H9 (cell line): ENCODE results near the gene SNX18. TPM values are rescaled to one million over a fixed set of nuclear protein-coding genes. Genes with fewer than 3 reads are reported as not detected.

ENCODE experiments used
- DNase-seq: peaks from one replicate; pipeline ENCODE4 v3.0.0-alpha.2; 2017
- H2AFZ ChIP-seq: one replicate; pipeline ENCODE4 v1.6.1; 2013; ENCODE audit warnings: mild to moderate bottlenecking, low read length, control low read depth, moderate library complexity
- H2AK5ac ChIP-seq: 2 replicates; pipeline ENCODE4 v1.6.1; 2013; ENCODE audit warnings: low read length, control low read depth, mixed read lengths; ENCODE audit not compliant: insufficient read length
- H2BK120ac ChIP-seq: one replicate; pipeline ENCODE4 v1.6.1; 2013; ENCODE audit warnings: low read depth, mild to moderate bottlenecking, low read length, control low read depth, inconsistent platforms; ENCODE audit not compliant: poor library complexity, severe bottlenecking
- H2BK12ac ChIP-seq: 2 replicates; pipeline ENCODE4 v1.6.1; 2013; ENCODE audit warnings: low read length, control low read depth, mixed read lengths, low read depth; ENCODE audit not compliant: insufficient read length
- H2BK15ac ChIP-seq: 2 replicates; pipeline ENCODE4 v1.6.1; 2013; ENCODE audit warnings: low read depth, low read length, control low read depth
- H2BK20ac ChIP-seq: one replicate; pipeline ENCODE4 v1.6.1; 2013; ENCODE audit warnings: low read depth, mild to moderate bottlenecking, low read length, control low read depth, inconsistent platforms; ENCODE audit not compliant: poor library complexity, severe bottlenecking
- H2BK5ac ChIP-seq: 2 replicates; pipeline ENCODE4 v1.6.1; 2013; ENCODE audit warnings: low read length, control low read depth, mixed read lengths; ENCODE audit not compliant: insufficient read length
- H3K14ac ChIP-seq: 2 replicates; pipeline ENCODE4 v1.6.1; 2013; ENCODE audit warnings: low read length, control low read depth; ENCODE audit not compliant: insufficient read depth
- H3K18ac ChIP-seq: 2 replicates; pipeline ENCODE4 v1.6.1; 2013; ENCODE audit warnings: low read depth, mild to moderate bottlenecking, mixed read lengths, low read length, control low read depth; ENCODE audit not compliant: insufficient read length
- H3K23ac ChIP-seq: 2 replicates; pipeline ENCODE4 v1.6.1; 2013; ENCODE audit warnings: low read length, control low read depth, mixed read lengths, low read depth; ENCODE audit not compliant: insufficient read length
- H3K23me2 ChIP-seq: 2 replicates; pipeline ENCODE4 v1.6.1; 2013; ENCODE audit warnings: low read depth, mild to moderate bottlenecking, mixed read lengths, low read length, control low read depth; ENCODE audit not compliant: insufficient read length, poor library complexity, severe bottlenecking
- H3K27ac ChIP-seq: 2 replicates; pipeline ENCODE4 v1.5.1; 2013; ENCODE audit warnings: low read length, control low read depth, mixed read lengths, low read depth; ENCODE audit not compliant: insufficient read length
- H3K27me3 ChIP-seq: 2 replicates; pipeline ENCODE4 v1.6.1; 2013; ENCODE audit warnings: low read length, control low read depth, inconsistent platforms; ENCODE audit not compliant: insufficient read depth
- H3K4ac ChIP-seq: 2 replicates; pipeline ENCODE4 v1.6.1; 2013; ENCODE audit warnings: low read depth, mild to moderate bottlenecking, control low read depth, inconsistent platforms, low read length, moderate library complexity
- H3K4me1 ChIP-seq: 2 replicates; pipeline ENCODE4 v1.6.1; 2013; ENCODE audit warnings: low read length, control low read depth, inconsistent platforms; ENCODE audit not compliant: insufficient read depth
- H3K4me2 ChIP-seq: 2 replicates; pipeline ENCODE4 v1.6.1; 2013; ENCODE audit warnings: low read length, control low read depth, mixed read lengths; ENCODE audit not compliant: insufficient read length, insufficient read depth
- H3K56ac ChIP-seq: 2 replicates; pipeline ENCODE4 v1.6.1; 2013; ENCODE audit warnings: low read depth, mild to moderate bottlenecking, mixed read lengths, low read length, control low read depth; ENCODE audit not compliant: insufficient read length
- H3K79me1 ChIP-seq: 2 replicates; pipeline ENCODE4 v1.6.1; 2013; ENCODE audit warnings: low read depth, mild to moderate bottlenecking, moderate library complexity, low read length, control low read depth, inconsistent platforms; ENCODE audit not compliant: insufficient read depth, poor library complexity, severe bottlenecking
- H3K79me2 ChIP-seq: 2 replicates; pipeline ENCODE4 v1.6.1; 2013; ENCODE audit warnings: low read length, control low read depth, inconsistent platforms; ENCODE audit not compliant: insufficient read depth
- H3K9ac ChIP-seq: 2 replicates; pipeline ENCODE4 v1.6.1; 2013; ENCODE audit warnings: low read length, control low read depth, mixed read lengths; ENCODE audit not compliant: insufficient read length; ENCODE audit errors: extremely low read depth
- H3K9me3 ChIP-seq: one replicate; pipeline ENCODE4 v1.6.1; 2013; ENCODE audit warnings: low read depth, low read length, inconsistent platforms; ENCODE audit not compliant: control insufficient read depth
- H3T11ph ChIP-seq: one replicate; pipeline ENCODE4 v1.6.1; 2013; ENCODE audit warnings: mild to moderate bottlenecking, low read length, control low read depth, inconsistent platforms
- H4K20me1 ChIP-seq: one replicate; pipeline ENCODE4 v1.6.1; 2013; ENCODE audit not compliant: control insufficient read depth, insufficient read length, insufficient read depth
- H4K5ac ChIP-seq: 2 replicates; pipeline ENCODE4 v1.6.1; 2013; ENCODE audit warnings: low read depth, mild to moderate bottlenecking, mixed read lengths, low read length, control low read depth; ENCODE audit not compliant: insufficient read length
- H4K8ac ChIP-seq: replicated peaks from 2 replicates; pipeline ENCODE4 v1.6.1; 2013; ENCODE audit warnings: low read length, control low read depth, mixed read lengths, low read depth; ENCODE audit not compliant: insufficient read length
- H4K91ac ChIP-seq: 2 replicates; pipeline ENCODE4 v1.6.1; 2013; ENCODE audit warnings: low read depth, mild to moderate bottlenecking, moderate library complexity, mixed read lengths, low read length, control low read depth; ENCODE audit not compliant: insufficient read length
- H3K27ac Mint-ChIP-seq, 3 experiments: 2 replicates in 2 of 3; 3 replicates in 1 of 3; pipeline ENCODE4 v1.8.0; 2020 to 2021; ENCODE audit warnings: mixed read lengths in 3 of 3, mild to moderate bottlenecking in 1 of 3, moderate library complexity in 1 of 3
- H3K27me3 Mint-ChIP-seq: 2 replicates; pipeline ENCODE4 v1.8.0; 2021; ENCODE audit warnings: low read depth, mild to moderate bottlenecking, moderate library complexity, mixed read lengths
- H3K36me3 Mint-ChIP-seq, 3 experiments: 2 replicates in 2 of 3; 3 replicates in 1 of 3; pipeline ENCODE4 v1.8.0; 2020 to 2021; ENCODE audit warnings: low read depth in 3 of 3, mixed read lengths in 3 of 3; ENCODE audit not compliant: insufficient read depth in 1 of 3
- H3K4me1 Mint-ChIP-seq, 2 experiments: 2 replicates each; pipeline ENCODE4 v1.8.0; 2020; ENCODE audit warnings: mixed read lengths in 2 of 2
- H3K4me3 Mint-ChIP-seq, 2 experiments: 2 replicates in 1 of 2; 3 replicates in 1 of 2; pipeline ENCODE4 v1.8.0; 2020 to 2021; ENCODE audit warnings: mild to moderate bottlenecking in 2 of 2, mixed read lengths in 2 of 2, moderate library complexity in 1 of 2
- H3K9me3 Mint-ChIP-seq, 2 experiments: 2 replicates in 1 of 2; 3 replicates in 1 of 2; pipeline ENCODE4 v1.8.0; 2020; ENCODE audit warnings: mild to moderate bottlenecking in 2 of 2, mixed read lengths in 2 of 2, moderate library complexity in 1 of 2
- WGBS: extraction: QIAGEN DNeasy Blood & Tissue Kit; methylation state at CpG from one replicate; pipeline ENCODE4 v1.1.7; 2013; ENCODE audit warnings: missing lambda C conversion rate, low lambda C conversion rate, mixed read lengths; ENCODE audit not compliant: insufficient read length; ENCODE audit errors: extremely low coverage; 5-methylcytosine and 5-hydroxymethylcytosine counted together
- total RNA-seq: library from RNA; stranded (reverse); gene quantifications from 2 replicates; pipeline ENCODE4 v1.2.1, GENCODE V29; 2021
- TF ChIP-seq, protein P1 (sequence below): fragments of 200-600 bp; sonication (generic); conservative IDR thresholded peaks from 3 replicates; pipeline ENCODE4 v1.8.0; 2021; ENCODE audit warnings: antibody characterized with exemption, mild to moderate bottlenecking

Gene SNX18
- total RNA-seq, 1 experiment from 2014 or later: 17.2 TPM

GRCh38 chr5:54570916-54571315 is 53.4 kb downstream of the SNX18 start:
- Histone ChIP-seq H3K79me2 (no peaks in the 10 kb centered on the region), H3K27ac (no peak overlapping the region), H3K23ac (no peak overlapping the region), H3K4me2 (no peak overlapping the region), H2BK15ac (no peak overlapping the region), H3K79me1 (no peaks in the 10 kb centered on the region), H4K5ac (no peak overlapping the region), H3K14ac (0 out of 2 replicates have a peak overlapping the region, but pooled peaks have one; percentile 22), H4K8ac (no peak overlapping the region), H2AK5ac (no peak overlapping the region), H3K4ac (no peak overlapping the region), H4K20me1 (no peaks in the 10 kb centered on the region), H4K91ac (no peak overlapping the region), H3K9ac (no peak overlapping the region), H2AFZ (no peak overlapping the region), H2BK120ac (no peak overlapping the region), H3K56ac (no peak overlapping the region), H3K4me1 (no peaks in the 10 kb centered on the region), H3K9me3 (no peaks in the 10 kb centered on the region), H3K23me2 (no peaks in the 10 kb centered on the region), H3K27me3 (no peaks in the 10 kb centered on the region), H2BK12ac (no peak overlapping the region), H3T11ph (no peak overlapping the region), H2BK20ac (no peak overlapping the region), H3K18ac (no peak overlapping the region), H2BK5ac (no peak overlapping the region)
- no CpG with 5 or more reads among the region's 5 CpGs for WGBS
- no peak overlapping the region for H3K27ac Mint-ChIP-seq
- no peaks in the 10 kb centered on the region; the same call in 1 of the 2 replicates for H3K27me3 Mint-ChIP-seq
- H3K4me1 Mint-ChIP-seq: peaks cover 0 to 6% of the 10 kb centered on the region in 2 experiments; a peak in 1 of 4 replicates
- TF ChIP-seq, protein P1, sequence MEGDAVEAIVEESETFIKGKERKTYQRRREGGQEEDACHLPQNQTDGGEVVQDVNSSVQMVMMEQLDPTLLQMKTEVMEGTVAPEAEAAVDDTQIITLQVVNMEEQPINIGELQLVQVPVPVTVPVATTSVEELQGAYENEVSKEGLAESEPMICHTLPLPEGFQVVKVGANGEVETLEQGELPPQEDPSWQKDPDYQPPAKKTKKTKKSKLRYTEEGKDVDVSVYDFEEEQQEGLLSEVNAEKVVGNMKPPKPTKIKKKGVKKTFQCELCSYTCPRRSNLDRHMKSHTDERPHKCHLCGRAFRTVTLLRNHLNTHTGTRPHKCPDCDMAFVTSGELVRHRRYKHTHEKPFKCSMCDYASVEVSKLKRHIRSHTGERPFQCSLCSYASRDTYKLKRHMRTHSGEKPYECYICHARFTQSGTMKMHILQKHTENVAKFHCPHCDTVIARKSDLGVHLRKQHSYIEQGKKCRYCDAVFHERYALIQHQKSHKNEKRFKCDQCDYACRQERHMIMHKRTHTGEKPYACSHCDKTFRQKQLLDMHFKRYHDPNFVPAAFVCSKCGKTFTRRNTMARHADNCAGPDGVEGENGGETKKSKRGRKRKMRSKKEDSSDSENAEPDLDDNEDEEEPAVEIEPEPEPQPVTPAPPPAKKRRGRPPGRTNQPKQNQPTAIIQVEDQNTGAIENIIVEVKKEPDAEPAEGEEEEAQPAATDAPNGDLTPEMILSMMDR: no peak
- peaks cover 0 to 3% of the 10 kb centered on the region in 2 experiments; a peak in 3 of 5 replicates for H3K9me3 Mint-ChIP-seq
- DNase-seq: no peak
- peaks cover 0 to 4% (median 0%) of the 10 kb centered on the region in 3 experiments; a peak in 1 of 7 replicates for H3K36me3 Mint-ChIP-seq
- H3K4me3 Mint-ChIP-seq: no peak overlapping the region
